Measurements from ENCODE around the gene TTC23L.

The TTC23L gene

DNA sequence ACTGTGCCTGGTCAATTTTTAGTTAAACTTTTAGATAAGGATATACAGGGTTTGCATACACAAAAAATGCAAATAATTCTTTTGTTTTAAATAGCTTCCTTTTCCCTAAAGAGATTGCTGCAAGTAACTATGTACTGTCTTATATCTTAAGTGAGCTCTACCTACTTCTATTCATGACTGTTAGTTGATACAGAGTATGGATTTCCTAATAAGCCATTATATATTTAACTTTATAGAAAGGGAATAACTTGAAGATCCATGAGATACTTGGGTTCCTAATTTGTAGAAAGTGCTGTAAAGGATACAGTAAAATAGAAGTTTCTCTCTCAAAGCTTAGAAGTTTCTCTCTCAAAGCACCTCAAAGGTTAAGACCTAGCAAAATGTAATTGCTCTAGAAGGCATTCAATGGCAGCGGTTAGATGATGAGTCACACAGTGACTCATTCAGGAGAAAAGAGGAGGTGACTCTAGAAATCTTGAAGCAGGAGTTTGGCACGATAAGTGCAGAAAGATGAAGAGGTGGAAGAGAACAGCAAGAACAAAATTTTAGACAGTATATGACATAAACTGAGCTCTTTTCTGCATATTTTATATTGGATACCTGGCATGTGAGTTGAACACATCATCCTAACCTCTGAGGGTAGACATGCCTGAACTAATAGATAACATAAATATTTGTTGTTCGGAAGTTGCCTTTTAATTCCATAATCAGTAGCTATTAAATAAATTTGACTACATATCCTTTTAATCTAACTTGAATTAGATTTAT is 84.9 kb downstream of the TTC23L start:
- no peak for DNase-seq (ENCODE audit: low spot score)

DNA sequence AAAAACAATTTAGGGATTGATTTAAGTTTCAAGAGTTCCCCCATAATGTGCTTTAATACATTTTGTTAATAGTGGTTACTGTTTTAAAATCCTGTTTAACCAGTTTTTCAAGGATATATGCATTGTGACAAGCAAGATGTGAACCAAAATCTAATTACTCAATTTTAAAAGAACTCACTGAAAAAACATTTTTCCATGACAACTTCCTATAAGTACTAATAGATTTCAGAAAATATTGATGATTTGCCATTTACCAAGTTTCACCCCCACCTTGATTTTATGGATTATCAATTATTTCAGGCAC is 85.5 kb downstream of the TTC23L start:
- no peak for DNase-seq (ENCODE audit: low spot score)

DNA sequence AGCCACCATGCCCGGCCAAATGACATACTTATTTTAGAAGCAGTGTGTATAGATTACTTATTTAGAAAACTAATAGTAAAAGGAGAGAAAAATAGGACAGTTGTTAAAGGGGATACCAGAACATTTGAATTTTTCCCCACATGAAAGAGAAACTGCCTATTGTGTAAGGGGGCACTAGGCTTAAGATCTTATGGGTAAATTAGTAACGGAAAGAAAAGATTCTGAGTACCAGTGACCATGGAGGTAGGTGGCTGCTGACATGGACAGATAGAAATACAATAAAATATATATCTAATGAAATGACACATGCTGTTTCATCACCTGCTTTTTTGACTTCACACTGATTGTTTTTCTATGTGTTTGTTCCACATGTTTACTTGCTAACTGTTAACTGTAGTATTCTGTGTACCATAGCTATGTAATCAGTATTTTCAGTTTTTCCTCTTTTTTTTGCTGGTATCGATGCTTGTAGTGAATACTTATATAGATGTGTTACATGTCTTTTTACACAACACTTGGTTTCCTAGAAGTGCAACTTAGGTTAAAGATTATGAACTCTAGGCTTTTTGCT is 87.4 kb downstream of the TTC23L start:
- DNase-seq (ENCODE audit: low spot score) = no peak

DNA sequence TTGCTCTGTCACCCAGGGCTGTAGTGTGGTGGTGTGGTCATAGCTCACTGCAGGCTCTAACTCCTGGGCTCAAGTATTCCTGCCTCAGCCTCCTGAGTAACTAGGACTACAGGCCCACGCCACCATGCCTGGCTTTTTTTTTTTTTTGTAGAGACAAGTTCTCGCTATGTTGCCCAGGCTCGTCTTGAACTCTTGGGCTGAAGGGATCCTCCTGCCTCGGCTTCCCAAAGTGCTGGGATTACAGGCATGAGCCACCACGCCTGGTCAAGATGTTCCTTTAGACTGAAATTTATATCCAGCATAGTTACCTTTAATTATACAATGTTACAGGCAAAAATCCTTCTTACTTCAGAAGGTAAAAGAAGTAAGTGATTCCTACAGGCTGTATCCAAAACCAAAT is 88.8 kb downstream of the TTC23L start:
- DNase-seq (ENCODE audit: low spot score) = no peak

DNA sequence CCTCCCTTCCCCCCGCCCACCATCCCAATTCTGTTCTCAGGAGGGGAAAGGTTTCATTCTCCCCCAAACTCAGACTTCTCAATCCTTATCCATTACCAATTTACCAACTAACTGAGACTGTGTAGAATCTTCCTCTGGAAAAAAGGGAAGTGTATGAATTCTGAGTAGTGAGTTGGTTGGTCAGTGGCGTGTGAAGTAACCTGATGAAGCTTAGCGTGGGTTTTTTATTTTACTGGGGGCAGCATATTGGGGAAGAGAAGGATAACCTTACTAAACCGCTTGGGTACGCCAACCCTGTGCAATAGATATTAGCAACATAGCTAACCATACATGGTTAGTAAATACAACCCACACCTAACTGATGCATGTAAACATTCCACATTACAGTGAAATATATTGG is 89.3 kb downstream of the TTC23L start:
- no peak for DNase-seq (ENCODE audit: low spot score)

DNA sequence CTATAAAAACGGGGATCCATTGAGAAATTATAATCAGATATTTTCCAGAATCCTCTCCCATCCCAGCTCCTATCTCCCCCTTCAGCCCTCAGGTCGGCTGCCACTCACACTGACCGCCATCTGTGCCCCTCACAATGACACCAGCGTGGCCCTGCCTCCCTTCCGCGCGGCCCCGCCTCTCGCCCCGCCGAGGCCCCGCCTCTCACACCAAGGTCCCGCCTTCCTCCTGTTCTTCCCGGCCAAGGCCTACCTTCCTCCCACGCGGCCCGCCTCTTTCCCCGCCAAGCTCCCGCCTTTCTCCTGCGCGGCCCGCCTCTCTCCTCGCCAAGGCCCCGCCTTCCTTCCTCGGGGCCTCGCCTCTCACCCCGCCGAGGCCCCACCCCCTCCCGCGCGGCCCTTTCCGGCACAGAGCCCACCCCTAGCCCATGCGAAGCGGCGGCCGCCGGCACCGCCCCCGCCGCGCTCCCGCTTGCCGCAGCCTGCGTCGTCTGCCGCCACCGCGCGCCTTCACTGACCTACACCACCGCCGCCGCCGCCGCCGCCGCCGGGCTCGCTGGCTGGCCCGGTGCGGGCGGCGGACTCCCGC is 90.3 kb downstream of the TTC23L start, which contains the start of gene DNAJC21:
DNAJC21 (plus strand) TSS at position 426 of the 586 bp plus-strand sequence. CDS start 261 bp downstream, outside the sequence.
- peak; percentile 94 for DNase-seq (ENCODE audit: low spot score)

DNA sequence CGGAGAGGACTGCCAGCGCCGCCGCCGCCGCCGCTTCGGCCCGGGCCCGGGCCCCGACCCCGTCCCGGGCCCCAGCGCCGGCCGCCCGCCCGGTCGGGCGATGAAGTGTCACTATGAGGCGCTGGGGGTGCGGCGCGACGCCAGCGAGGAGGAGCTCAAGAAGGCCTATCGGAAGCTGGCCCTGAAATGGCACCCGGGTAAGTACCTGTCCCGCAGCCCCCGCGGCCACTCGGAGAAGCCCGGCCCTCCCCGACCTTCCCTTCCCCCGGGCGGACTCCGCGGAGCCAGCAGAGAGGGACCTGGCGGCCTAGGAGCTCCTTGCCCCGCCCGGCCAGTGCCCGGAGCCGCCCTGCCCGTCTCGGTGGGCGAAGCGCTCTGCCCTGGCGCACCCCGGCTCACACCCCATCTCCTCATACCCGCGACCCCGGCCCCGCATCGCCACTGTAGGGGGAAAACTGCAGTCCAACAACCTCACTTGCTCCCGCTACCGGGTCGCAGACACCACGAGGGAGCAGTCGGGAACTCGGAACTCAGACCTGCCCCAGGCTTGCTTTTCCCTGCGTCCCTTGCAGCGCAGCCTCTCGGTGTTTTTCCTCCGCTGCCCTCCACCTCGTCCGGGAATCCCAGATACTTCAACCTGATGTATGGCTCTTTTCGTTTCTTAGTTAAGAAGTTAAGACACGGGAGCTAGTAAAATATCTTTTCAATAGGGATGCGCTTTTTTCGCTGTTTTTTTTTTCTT is 90.9 kb downstream of the TTC23L start:
- peak; percentile 85 for DNase-seq (ENCODE audit: low spot score)

DNA sequence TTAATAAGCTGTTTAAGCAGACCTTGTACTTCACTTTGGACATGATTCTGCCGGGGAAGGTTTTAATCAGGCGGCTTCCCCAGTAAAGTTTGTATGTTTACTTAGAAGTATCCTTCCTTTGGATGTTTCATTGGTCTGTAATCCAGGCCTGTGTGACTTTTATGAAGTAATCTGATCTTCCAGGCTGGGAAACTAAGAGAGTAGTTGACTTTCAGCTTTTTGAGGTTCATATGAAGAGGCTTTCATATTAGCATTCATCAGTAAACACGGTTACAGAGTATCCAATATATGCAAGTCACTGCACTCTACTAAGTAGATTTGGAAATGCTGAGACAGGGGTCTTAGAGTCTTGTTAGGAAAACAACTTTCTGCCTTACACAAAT is 91.5 kb downstream of the TTC23L start:
- no peak for DNase-seq (ENCODE audit: low spot score)

DNA sequence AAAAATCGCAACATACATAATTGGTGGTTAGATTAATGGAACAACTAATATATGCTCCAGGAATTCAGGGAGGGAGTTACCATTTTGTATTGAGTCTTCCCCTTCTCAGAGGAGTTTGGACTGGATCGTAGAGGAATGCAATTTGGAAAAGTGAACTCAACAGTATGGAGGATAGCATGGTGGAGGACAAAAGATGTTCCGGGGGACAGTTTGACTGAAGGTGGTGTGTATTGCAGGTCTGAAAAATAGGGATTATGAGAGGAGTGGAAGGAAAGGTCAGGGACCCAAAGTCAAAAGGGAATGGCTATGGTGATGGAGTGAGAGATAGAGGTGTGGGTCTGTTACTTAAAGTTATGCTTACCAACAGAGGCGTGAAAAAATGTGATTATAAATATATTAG is 91.9 kb downstream of the TTC23L start:
- DNase-seq (ENCODE audit: low spot score) = no peak

DNA sequence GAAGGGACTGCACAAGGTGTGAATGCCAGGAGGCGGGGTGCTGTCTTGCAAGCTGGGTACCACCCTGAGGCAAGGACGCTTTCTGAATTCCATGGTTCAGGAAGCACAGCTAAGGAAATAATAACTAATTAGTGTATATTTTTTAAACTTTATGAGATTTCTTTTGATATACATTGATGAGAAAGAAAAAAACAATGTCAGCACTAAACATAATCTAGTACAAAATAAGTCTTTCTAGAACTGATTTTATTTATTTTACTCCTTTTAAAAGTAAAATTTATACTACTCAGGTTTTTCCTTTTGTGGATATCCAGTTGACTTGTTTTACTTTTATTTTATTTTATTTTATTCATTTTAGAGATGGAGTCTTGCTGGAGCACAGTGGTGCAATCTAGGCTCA is 94.0 kb downstream of the TTC23L start:
- DNase-seq (ENCODE audit: low spot score) = no peak

DNA sequence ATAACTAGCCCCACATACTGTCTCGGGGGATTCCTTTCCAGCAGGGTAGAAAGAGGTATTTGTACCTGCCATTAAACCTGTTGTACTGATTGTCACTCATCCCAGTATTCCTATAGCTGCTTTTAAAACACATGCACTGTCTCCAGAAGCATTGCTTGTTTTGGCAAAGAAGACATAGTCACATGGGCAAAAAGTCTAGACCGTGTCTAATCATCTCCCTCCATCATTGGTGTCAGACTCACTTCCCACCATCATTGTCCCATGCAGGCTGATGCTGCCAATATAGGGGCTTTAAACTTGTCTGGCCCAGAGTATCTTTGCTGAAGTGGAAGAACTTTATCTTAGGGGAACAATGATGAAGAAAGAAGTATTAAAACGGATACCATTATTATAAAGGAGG is 103.0 kb downstream of the TTC23L start:
- DNase-seq (ENCODE audit: low spot score) = no peak

DNA sequence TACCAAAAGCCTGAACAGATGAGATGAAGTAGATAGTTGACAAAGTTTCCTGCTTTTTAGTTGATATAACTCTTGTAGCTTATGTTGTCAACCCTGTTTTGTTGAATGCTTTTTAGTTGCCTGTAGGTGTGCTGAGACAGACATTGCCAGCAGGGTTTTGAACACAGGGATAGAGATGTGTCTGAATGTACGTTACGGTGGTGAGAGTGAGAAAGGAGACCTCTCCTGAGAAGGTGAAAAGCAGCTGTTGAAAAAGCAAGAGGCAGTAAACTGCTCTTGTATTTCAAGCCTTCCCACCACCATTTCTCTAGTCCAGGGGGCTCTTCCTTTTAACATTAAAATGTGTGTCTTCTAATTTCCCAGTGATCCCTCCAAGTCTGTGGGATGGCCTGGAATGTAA is 105.1 kb downstream of the TTC23L start:
- DNase-seq (ENCODE audit: low spot score) = no peak

DNA sequence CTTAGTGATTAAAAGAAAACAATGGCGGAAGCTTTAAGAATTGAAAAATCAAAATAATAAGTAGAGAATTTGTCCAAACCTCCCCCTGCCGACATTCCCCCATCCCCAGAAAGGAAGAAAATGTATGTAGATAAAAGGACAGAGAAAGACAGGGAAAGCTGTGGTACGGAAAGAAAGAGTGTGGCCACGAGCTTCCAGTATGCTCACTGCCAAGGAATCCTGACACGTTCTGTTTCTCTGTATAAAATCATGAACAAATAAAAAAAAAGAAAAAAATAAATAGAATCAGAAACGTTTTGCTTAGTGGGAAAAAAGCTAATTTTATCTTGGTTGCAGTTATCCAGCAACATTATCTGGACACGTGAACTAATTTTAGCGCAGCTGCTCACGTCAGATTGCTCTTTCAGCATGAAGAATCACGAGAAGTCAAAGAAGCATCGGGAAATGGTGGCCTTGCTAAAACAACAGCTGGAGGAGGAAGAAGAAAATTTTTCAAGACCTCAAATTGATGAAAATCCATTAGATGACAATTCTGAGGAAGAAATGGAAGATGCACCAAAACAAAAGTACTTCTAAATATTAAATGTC is 105.6 kb downstream of the TTC23L start:
- DNase-seq (ENCODE audit: low spot score) = no peak

Data from HuH-7 (cell line).